Right lobe of liver (tissue), 6 donors: Measurements from ENCODE around the gene FLVCR2. TPM values are rescaled to one million over a fixed set of nuclear protein-coding genes. Genes with fewer than 3 reads are reported as not detected.

Experiments
- ATAC-seq, 4 donors: fragments of 200-7000 bp; cut with Tn5 transposase; one replicate each; pipeline ENCODE4 v1.9.1; 2020; ENCODE audit warnings: mild to moderate bottlenecking in 4 of 4, moderate library complexity in 4 of 4
- DNase-seq, 3 donors: peaks; one replicate each; pipeline ENCODE4 v3.0.0-alpha.2; 2020
- H3K27ac ChIP-seq, 3 donors: fragments of 200-600 bp; one replicate each; pipeline ENCODE4 v1.8.0; 2022
- H3K27me3 ChIP-seq, 2 donors: fragments of 200-600 bp; one replicate each; pipeline ENCODE4 v1.8.0; 2022
- H3K36me3 ChIP-seq, 4 donors: fragments of 200-600 bp; sonication (generic) in 1 of 4; one replicate each; pipeline versions ENCODE4 v1.5.1 to v1.8.0; 2017 to 2022; ENCODE audit warnings: control low read depth in 1 of 4
- H3K4me1 ChIP-seq, 4 donors: fragments of 200-600 bp; sonication (generic) in 1 of 4; one replicate each; pipeline versions ENCODE4 v1.5.1 to v1.8.0; 2017 to 2022; ENCODE audit warnings: control low read depth in 1 of 4
- H3K4me3 ChIP-seq, 3 donors: fragments of 200-600 bp; one replicate each; pipeline ENCODE4 v1.8.0; 2022
- H3K9me3 ChIP-seq, 4 donors: fragments of 200-600 bp; sonication (generic) in 1 of 4; one replicate each; pipeline versions ENCODE4 v1.5.1 to v1.8.0; 2017 to 2022; ENCODE audit warnings: control low read depth in 1 of 4
- POLR2A ChIP-seq: fragments of 450-650 bp; IDR thresholded peaks from one replicate; pipeline ENCODE4 v1.6.1; 2017; ENCODE audit warnings: antibody characterized with exemption, mild to moderate bottlenecking
- WGBS: methylation state at CpG from one replicate; pipeline ENCODE4 v1.1.6; 2018; ENCODE audit warnings: low coverage, low lambda C conversion rate; ENCODE audit not compliant: insufficient coverage; ENCODE audit errors: missing lambda C conversion rate; 5-methylcytosine and 5-hydroxymethylcytosine counted together
- intact Hi-C, 2 donors: fragments of 100-400 bp; cut with DNase I; formaldehyde crosslinking; loops; one replicate each; pipeline versions ENCODE4 v1.11.2 to v1.14.1; 2022
- long read RNA-seq: library from polyadenylated mRNA; unstranded; transcript quantifications from one replicate; pipeline ENCODE4 v2.0.0, GENCODE V29; 2019
- total RNA-seq, 6 experiments: library from RNA; depleted of rRNA in 2 of 6; stranded (reverse); fragments of >200 nt in 2 of 6; fragmentation: NEBNext Ultra II Directional in 3 of 6; extraction: Animal tissue kit (Norgen Biotek cat#: 25700) in 3 of 6; gene quantifications; one replicate each; pipeline versions ENCODE4 v1.1.0 to v1.2.4, GENCODE V29; 2016 to 2023
- TF ChIP-seq, protein P1 (sequence below), 4 donors: fragments of 200-600 bp in 3 of 4; fragments of 450-650 bp in 1 of 4; IDR thresholded peaks; one replicate each; pipeline versions ENCODE4 v1.5.1 to v1.8.0; 2016 to 2022; ENCODE audit warnings: antibody characterized with exemption in 4 of 4, mild to moderate bottlenecking in 2 of 4
- donor health status: DM: no; HTN: yes; CAD: no.
- donor health status: DM: no; HTN: no; CAD: no.
- donor health status: DM: no; HTN: no; CAD: no.
- donor health status: DM: no; HTN: yes; CAD: no.
- donor health status: DM: no; HTN: yes; CAD: no.

Gene FLVCR2, protein sequence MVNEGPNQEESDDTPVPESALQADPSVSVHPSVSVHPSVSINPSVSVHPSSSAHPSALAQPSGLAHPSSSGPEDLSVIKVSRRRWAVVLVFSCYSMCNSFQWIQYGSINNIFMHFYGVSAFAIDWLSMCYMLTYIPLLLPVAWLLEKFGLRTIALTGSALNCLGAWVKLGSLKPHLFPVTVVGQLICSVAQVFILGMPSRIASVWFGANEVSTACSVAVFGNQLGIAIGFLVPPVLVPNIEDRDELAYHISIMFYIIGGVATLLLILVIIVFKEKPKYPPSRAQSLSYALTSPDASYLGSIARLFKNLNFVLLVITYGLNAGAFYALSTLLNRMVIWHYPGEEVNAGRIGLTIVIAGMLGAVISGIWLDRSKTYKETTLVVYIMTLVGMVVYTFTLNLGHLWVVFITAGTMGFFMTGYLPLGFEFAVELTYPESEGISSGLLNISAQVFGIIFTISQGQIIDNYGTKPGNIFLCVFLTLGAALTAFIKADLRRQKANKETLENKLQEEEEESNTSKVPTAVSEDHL
- total RNA-seq: 10 to 100 TPM; 17.0 to 42.8 (median 27.8) TPM
- long read RNA-seq: 0 reads

DNA sequence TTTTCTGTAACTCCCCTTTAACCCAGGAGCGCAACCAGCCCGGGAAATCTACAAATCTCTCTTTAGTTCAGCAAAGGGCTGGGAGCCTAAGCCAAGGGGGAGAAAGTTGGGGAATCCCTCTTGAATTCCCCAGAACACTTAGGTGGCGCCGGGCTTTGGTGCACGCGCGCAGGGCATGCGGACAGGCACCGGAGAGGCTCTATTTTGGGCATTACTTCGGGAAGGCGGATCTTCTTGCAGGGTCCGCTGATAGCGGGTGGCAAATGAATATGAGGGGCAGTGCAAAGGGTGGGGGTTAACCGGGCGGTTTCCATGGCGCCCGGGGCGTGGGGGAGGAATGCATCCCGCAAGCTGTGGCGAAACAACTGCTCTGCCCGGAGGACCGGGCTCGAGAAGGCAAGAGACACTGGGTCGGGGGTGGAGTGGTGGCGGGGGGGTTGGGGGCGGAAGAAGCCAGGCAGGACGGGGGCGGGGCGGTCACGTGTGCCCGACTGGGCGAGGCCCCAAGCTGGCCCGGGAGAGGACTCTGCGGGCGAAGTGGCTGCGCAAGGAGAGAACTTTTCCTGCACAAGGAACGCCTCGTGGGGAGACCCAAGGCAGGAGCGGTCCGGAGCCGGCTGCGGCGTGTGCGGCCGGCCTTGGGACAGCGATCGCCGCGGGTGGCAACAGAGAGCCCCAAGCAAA lies at the start of gene FLVCR2:
FLVCR2 (plus strand) TSS at position 519 of the 684 bp plus-strand sequence. CDS start 353 bp downstream, outside the sequence.
- Histone ChIP-seq H3K4me1 (peaks cover 0 to 27% (median 5%) of the 10 kb centered on the region in 4 donors), H3K4me3 (peak within 1 kb of the TSS; percentile 63 to 94 (median 78)), H3K36me3 (no peaks in the 10 kb centered on the region), H3K27ac (peak within 1 kb of the TSS; percentile 73 to 91 (median 83)), H3K9me3 (no peaks in the 10 kb centered on the region), H3K27me3 (no peaks in the 10 kb centered on the region)
- ATAC-seq (peak; percentile 79 to 84 (median 80)), DNase-seq (peak; percentile 89 to 93 (median 92))
- intact Hi-C loops: loop anchor here in 1 of 2 donors (5.0 kb wide), 1 partner anchor 79 kb away; no protein-coding TSS in a partner anchor
- WGBS: 1% methylated on average over 14 of the region's 49 CpGs
- TF ChIP-seq, protein P1, sequence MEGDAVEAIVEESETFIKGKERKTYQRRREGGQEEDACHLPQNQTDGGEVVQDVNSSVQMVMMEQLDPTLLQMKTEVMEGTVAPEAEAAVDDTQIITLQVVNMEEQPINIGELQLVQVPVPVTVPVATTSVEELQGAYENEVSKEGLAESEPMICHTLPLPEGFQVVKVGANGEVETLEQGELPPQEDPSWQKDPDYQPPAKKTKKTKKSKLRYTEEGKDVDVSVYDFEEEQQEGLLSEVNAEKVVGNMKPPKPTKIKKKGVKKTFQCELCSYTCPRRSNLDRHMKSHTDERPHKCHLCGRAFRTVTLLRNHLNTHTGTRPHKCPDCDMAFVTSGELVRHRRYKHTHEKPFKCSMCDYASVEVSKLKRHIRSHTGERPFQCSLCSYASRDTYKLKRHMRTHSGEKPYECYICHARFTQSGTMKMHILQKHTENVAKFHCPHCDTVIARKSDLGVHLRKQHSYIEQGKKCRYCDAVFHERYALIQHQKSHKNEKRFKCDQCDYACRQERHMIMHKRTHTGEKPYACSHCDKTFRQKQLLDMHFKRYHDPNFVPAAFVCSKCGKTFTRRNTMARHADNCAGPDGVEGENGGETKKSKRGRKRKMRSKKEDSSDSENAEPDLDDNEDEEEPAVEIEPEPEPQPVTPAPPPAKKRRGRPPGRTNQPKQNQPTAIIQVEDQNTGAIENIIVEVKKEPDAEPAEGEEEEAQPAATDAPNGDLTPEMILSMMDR (IDR thresholded peaks at IDR 0.05): no peak
- peak; percentile 80 for TF ChIP-seq POLR2A

DNA sequence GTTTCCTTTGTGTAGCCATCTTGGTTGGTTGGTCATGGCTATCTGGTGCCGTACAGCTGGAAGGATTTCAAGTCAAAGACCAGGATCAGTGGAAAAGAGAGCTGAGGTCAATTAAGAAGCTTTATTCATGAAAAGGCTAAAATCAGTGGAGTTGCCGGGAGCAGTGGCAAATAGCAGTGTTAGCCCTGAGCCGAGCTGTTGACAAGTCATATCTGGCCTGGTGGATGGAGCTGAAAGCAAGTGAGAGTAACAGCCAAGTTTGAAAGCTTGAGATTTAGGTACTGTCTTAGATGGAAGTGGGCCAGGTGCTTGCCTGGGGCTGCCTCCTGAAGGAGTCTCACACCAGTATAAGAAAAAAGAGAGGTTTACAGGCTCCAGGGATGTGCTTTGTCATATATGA lies 47.2 kb upstream of the FLVCR2 start:
- Histone ChIP-seq H3K4me1 (peaks cover 0 to 20% (median 6%) of the 10 kb centered on the region in 4 donors), H3K27ac (no peak overlapping the region), H3K27me3 (no peaks in the 10 kb centered on the region), H3K36me3 (no peaks in the 10 kb centered on the region), H3K4me3 (no peak overlapping the region), H3K9me3 (no peaks in the 10 kb centered on the region)
- intact Hi-C loops: no loop called here
- no peak for DNase-seq
- 92% methylated on average over 1 of the region's 3 CpGs for WGBS
- no peak for ATAC-seq
- TF ChIP-seq, protein P1 (IDR thresholded peaks at IDR 0.05): no peak
- no peak for TF ChIP-seq POLR2A

DNA sequence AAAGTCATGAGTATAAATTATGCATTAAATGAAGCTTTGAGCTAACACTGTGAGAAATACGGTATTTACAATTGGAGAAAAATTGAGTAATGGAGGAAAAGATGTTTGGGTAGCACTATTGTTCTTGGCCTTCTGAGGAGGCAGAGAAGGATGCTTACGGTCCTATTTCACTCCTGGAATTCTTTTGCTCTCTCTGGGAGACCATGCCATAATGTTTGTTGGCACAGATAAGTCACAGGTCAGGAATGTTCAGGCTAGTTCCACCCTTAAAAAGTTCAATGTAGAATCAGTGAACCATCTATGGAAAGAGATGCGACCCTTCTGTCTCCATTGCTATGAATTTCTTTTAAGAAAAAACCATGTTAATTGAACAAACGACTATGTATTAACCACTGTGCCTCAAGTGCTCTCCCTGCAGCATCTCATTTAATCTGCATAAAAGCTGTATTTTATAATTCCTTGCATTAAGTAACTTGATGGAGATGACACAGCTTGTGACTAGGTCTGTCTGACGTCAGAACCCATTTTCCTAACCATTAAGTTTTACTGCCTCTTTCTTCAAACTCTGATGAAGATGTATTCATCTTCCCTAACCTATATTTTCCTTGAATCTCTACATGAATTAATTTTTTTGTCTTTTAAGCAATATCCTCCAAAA lies 46.6 kb upstream of the FLVCR2 start:
- DNase-seq (no peak), ATAC-seq (no peak)
- H3K36me3 ChIP-seq: no peaks in the 10 kb centered on the region
- TF ChIP-seq POLR2A: no peak
- TF ChIP-seq, protein P1 (IDR thresholded peaks at IDR 0.05): no peak
- intact Hi-C loops: no loop called here
- H3K4me1 ChIP-seq: peaks cover 0 to 25% (median 8%) of the 10 kb centered on the region in 4 donors
- no peaks in the 10 kb centered on the region for H3K27me3 ChIP-seq
- H3K27ac ChIP-seq: no peak overlapping the region
- WGBS: 76% methylated on average over 5 of the region's 5 CpGs
- H3K4me3 ChIP-seq: no peak overlapping the region
- H3K9me3 ChIP-seq: no peaks in the 10 kb centered on the region

DNA sequence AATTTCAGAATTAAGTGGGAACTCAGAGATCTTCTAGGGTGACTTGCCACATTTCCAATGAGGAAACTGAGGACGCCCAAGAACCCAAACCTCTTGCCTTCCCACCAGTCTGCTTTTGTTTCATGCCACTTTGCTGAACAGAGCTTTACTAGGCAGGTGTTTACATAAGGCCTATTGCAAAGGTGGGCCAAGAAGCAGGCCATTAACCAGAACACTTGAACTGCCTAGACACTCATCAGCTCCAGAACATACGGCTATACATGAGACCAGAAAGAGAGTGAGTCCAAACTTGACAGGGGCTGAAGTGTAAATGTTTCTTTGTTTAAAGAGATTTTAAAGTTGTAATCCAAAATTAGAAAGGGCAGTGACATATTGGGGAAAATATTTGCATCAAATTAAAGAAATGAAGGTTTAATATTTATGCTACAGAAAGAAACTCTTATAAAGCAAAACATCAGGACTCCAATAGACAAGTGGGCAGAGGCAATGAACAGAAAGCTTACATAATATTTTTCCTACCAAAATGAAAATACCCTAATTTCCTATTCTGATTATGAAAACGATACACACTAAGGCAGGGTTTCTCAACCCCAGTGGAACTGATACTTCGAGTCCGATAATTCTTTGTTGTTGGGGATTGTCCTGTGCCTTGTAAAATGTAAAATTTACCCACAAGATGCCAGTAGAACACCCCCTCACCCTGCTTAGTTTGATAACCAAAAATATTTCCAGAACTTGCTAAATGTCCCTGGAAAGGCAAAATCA lies 44.4 kb upstream of the FLVCR2 start:
- Histone ChIP-seq H3K27ac (no peak overlapping the region), H3K27me3 (no peaks in the 10 kb centered on the region), H3K4me3 (no peak overlapping the region), H3K36me3 (no peaks in the 10 kb centered on the region), H3K4me1 (peaks cover 0 to 28% (median 11%) of the 10 kb centered on the region in 4 donors), H3K9me3 (no peaks in the 10 kb centered on the region)
- intact Hi-C loops: no loop called here
- DNase-seq (no peak), ATAC-seq (no peak)
- TF ChIP-seq, protein P1 (IDR thresholded peaks at IDR 0.05): no peak
- TF ChIP-seq POLR2A: no peak
- WGBS: 72% methylated on average over 5 of the region's 5 CpGs
